Activated T-cell treated with anti-CD3 and anti-CD28 coated beads, Interleukin-2, amount 50 U/mL, for 4 hours (primary cell): Measurements from ENCODE around the gene LHFPL3. TPM values are rescaled to one million over a fixed set of nuclear protein-coding genes. Genes with fewer than 3 reads are reported as not detected.

Experiments
- ATAC-seq, 2 donors: fragments of 200-7000 bp; cut with Tn5 transposase; one replicate each; pipeline ENCODE4 v1.10.0; 2021
- DNase-seq: peaks from one replicate; pipeline ENCODE4 v3.0.0-alpha.2; 2020
- H3K27me3 Mint-ChIP-seq: one replicate; pipeline ENCODE4 v1.8.0; 2021; ENCODE audit warnings: low read depth, mixed read lengths
- H3K36me3 Mint-ChIP-seq: one replicate; pipeline ENCODE4 v1.8.0; 2022; ENCODE audit warnings: mixed read lengths; ENCODE audit not compliant: insufficient read depth
- H3K4me1 Mint-ChIP-seq: one replicate; pipeline ENCODE4 v1.8.0; 2021; ENCODE audit warnings: low read depth, mixed read lengths
- H3K4me3 Mint-ChIP-seq: one replicate; pipeline ENCODE4 v1.8.0; 2021; ENCODE audit warnings: mild to moderate bottlenecking, moderate library complexity, mixed read lengths
- H3K9me3 Mint-ChIP-seq: one replicate; pipeline ENCODE4 v1.8.0; 2021; ENCODE audit warnings: mixed read lengths
- total RNA-seq, 3 donors: library from RNA; stranded (reverse); gene quantifications; one replicate each; pipeline ENCODE4 v1.2.1, GENCODE V29; 2021

LHFPL3 gene
- total RNA-seq, 3 donors from 2014 or later = not detected

GRCh38 chr7:104408371-104408770, 80.0 kb downstream of the LHFPL3 start:
- ATAC-seq = no peak
- H3K4me3 Mint-ChIP-seq = no peak overlapping the region

GRCh38 chr7:104410742-104411141, 82.3 kb downstream of the LHFPL3 start:
- no peaks in the 10 kb centered on the region for H3K4me1 Mint-ChIP-seq
- ATAC-seq (no peak), DNase-seq (no peak)
- H3K9me3 Mint-ChIP-seq = no peaks in the 10 kb centered on the region
- H3K36me3 Mint-ChIP-seq = no peaks in the 10 kb centered on the region
- peaks cover 7% of the 10 kb centered on the region for H3K27me3 Mint-ChIP-seq
- H3K4me3 Mint-ChIP-seq = no peak overlapping the region

More at GRCh38 chr7:104408371-104408770, 80.0 kb downstream of the LHFPL3 start:
- Mint-ChIP-seq H3K4me1 (no peaks in the 10 kb centered on the region), H3K9me3 (no peaks in the 10 kb centered on the region), H3K36me3 (no peaks in the 10 kb centered on the region), H3K27me3 (peaks cover 7% of the 10 kb centered on the region)
- DNase-seq = no peak

- Mint-ChIP-seq H3K4me3 (no peak overlapping the region), H3K36me3 (no peaks in the 10 kb centered on the region), H3K9me3 (no peaks in the 10 kb centered on the region), H3K27me3 (peaks cover 7% of the 10 kb centered on the region), H3K4me1 (no peaks in the 10 kb centered on the region)
- DNase-seq (no peak), ATAC-seq (no peak)
Observed at GRCh38 chr7:104412911-104413310, 84.5 kb downstream of the LHFPL3 start.

GRCh38 chr7:104414216-104414615, 85.8 kb downstream of the LHFPL3 start:
- H3K36me3 Mint-ChIP-seq = no peaks in the 10 kb centered on the region
- ATAC-seq (no peak), DNase-seq (no peak)
- H3K9me3 Mint-ChIP-seq = no peaks in the 10 kb centered on the region
- peaks cover 7% of the 10 kb centered on the region for H3K27me3 Mint-ChIP-seq
- no peaks in the 10 kb centered on the region for H3K4me1 Mint-ChIP-seq
- H3K4me3 Mint-ChIP-seq = no peak overlapping the region

- Mint-ChIP-seq H3K36me3 (no peaks in the 10 kb centered on the region), H3K27me3 (peaks cover 3% of the 10 kb centered on the region), H3K4me1 (no peaks in the 10 kb centered on the region), H3K9me3 (no peaks in the 10 kb centered on the region), H3K4me3 (no peak overlapping the region)
- no peak for ATAC-seq
- DNase-seq = no peak
Observed at GRCh38 chr7:104415700-104416099, 87.3 kb downstream of the LHFPL3 start.

- H3K36me3 Mint-ChIP-seq = no peaks in the 10 kb centered on the region
- DNase-seq (no peak), ATAC-seq (no peak)
- H3K9me3 Mint-ChIP-seq = no peaks in the 10 kb centered on the region
- peaks cover 2% of the 10 kb centered on the region for H3K27me3 Mint-ChIP-seq
- H3K4me1 Mint-ChIP-seq = no peaks in the 10 kb centered on the region
- no peak overlapping the region for H3K4me3 Mint-ChIP-seq
Observed at GRCh38 chr7:104416866-104417393, 88.5 kb downstream of the LHFPL3 start.

- H3K36me3 Mint-ChIP-seq = no peaks in the 10 kb centered on the region
- no peaks in the 10 kb centered on the region for H3K27me3 Mint-ChIP-seq
- DNase-seq (no peak), ATAC-seq (no peak)
- H3K9me3 Mint-ChIP-seq = no peaks in the 10 kb centered on the region
- no peak overlapping the region for H3K4me3 Mint-ChIP-seq
- H3K4me1 Mint-ChIP-seq = no peaks in the 10 kb centered on the region
Observed at GRCh38 chr7:104431930-104432329, 103.5 kb downstream of the LHFPL3 start.

GRCh38 chr7:104434129-104434528, 105.7 kb downstream of the LHFPL3 start:
- DNase-seq = no peak

GRCh38 chr7:104442481-104442880, 114.1 kb downstream of the LHFPL3 start:
- no peaks in the 10 kb centered on the region for H3K27me3 Mint-ChIP-seq
- no peaks in the 10 kb centered on the region for H3K9me3 Mint-ChIP-seq
- no peaks in the 10 kb centered on the region for H3K4me1 Mint-ChIP-seq
- H3K4me3 Mint-ChIP-seq = no peak overlapping the region
- ATAC-seq (no peak), DNase-seq (no peak)
- no peaks in the 10 kb centered on the region for H3K36me3 Mint-ChIP-seq

More at GRCh38 chr7:104434129-104434528, 105.7 kb downstream of the LHFPL3 start:
- H3K4me1 Mint-ChIP-seq = no peaks in the 10 kb centered on the region
- H3K4me3 Mint-ChIP-seq = no peak overlapping the region
- no peaks in the 10 kb centered on the region for H3K27me3 Mint-ChIP-seq
- no peaks in the 10 kb centered on the region for H3K9me3 Mint-ChIP-seq
- no peaks in the 10 kb centered on the region for H3K36me3 Mint-ChIP-seq
- ATAC-seq = no peak

GRCh38 chr7:104444017-104444416, 115.6 kb downstream of the LHFPL3 start:
- H3K9me3 Mint-ChIP-seq = no peaks in the 10 kb centered on the region
- no peak for ATAC-seq
- H3K36me3 Mint-ChIP-seq = no peaks in the 10 kb centered on the region
- H3K4me1 Mint-ChIP-seq = no peaks in the 10 kb centered on the region
- no peaks in the 10 kb centered on the region for H3K27me3 Mint-ChIP-seq
- no peak overlapping the region for H3K4me3 Mint-ChIP-seq
- DNase-seq = no peak

- DNase-seq (no peak), ATAC-seq (no peak)
- H3K9me3 Mint-ChIP-seq = no peaks in the 10 kb centered on the region
- H3K36me3 Mint-ChIP-seq = no peaks in the 10 kb centered on the region
- peaks cover 2% of the 10 kb centered on the region for H3K27me3 Mint-ChIP-seq
- H3K4me3 Mint-ChIP-seq = no peak overlapping the region
- no peaks in the 10 kb centered on the region for H3K4me1 Mint-ChIP-seq
Observed at GRCh38 chr7:104445393-104445792, 117.0 kb downstream of the LHFPL3 start.

GRCh38 chr7:104450861-104451260, 122.5 kb downstream of the LHFPL3 start:
- no peaks in the 10 kb centered on the region for H3K4me1 Mint-ChIP-seq
- DNase-seq (no peak), ATAC-seq (no peak)
- H3K4me3 Mint-ChIP-seq = no peak overlapping the region
- H3K9me3 Mint-ChIP-seq = no peaks in the 10 kb centered on the region
- no peaks in the 10 kb centered on the region for H3K36me3 Mint-ChIP-seq
- peaks cover 2% of the 10 kb centered on the region for H3K27me3 Mint-ChIP-seq

- Mint-ChIP-seq H3K36me3 (no peaks in the 10 kb centered on the region), H3K4me3 (no peak overlapping the region), H3K4me1 (no peaks in the 10 kb centered on the region), H3K27me3 (peaks cover 2% of the 10 kb centered on the region), H3K9me3 (peaks cover 3% of the 10 kb centered on the region)
- ATAC-seq = no peak
- DNase-seq = no peak
Observed at GRCh38 chr7:104453190-104453589, 124.8 kb downstream of the LHFPL3 start.

- H3K9me3 Mint-ChIP-seq = peaks cover 20% of the 10 kb centered on the region
- H3K4me1 Mint-ChIP-seq = no peaks in the 10 kb centered on the region
- H3K27me3 Mint-ChIP-seq = no peaks in the 10 kb centered on the region
- H3K4me3 Mint-ChIP-seq = no peak overlapping the region
- H3K36me3 Mint-ChIP-seq = no peaks in the 10 kb centered on the region
- DNase-seq (no peak), ATAC-seq (no peak)
Observed at GRCh38 chr7:104458875-104459274, 130.5 kb downstream of the LHFPL3 start.

GRCh38 chr7:104469166-104469820, 140.9 kb downstream of the LHFPL3 start:
- ATAC-seq (no peak), DNase-seq (no peak)
- Mint-ChIP-seq H3K9me3 (no peaks in the 10 kb centered on the region), H3K36me3 (no peaks in the 10 kb centered on the region), H3K4me1 (no peaks in the 10 kb centered on the region), H3K27me3 (no peaks in the 10 kb centered on the region), H3K4me3 (no peak overlapping the region)
